PFSK-1 (cell line): ENCODE measurements around the gene NTMT1.

Experiments used
- FOXP2 ChIP-seq: optimal IDR thresholded peaks from 2 replicates; pipeline ENCODE3; 2011; ENCODE audit warnings: borderline replicate concordance, control low read depth, inconsistent platforms; ENCODE audit not compliant: insufficient read depth; ENCODE audit errors: extremely low read length, extremely low read depth
- POLR2AphosphoS5 ChIP-seq: IDR thresholded peaks from 2 replicates; pipeline ENCODE4 v1.6.1; 2012; ENCODE audit warnings: low read depth, mild to moderate bottlenecking, control low read depth, low read length, moderate library complexity
- SIN3A ChIP-seq: IDR thresholded peaks from 2 replicates; pipeline ENCODE4 v1.6.1; 2012; ENCODE audit warnings: mild to moderate bottlenecking, low read length, moderate library complexity, borderline replicate concordance; ENCODE audit not compliant: insufficient read depth
- TAF1 ChIP-seq: IDR thresholded peaks from 2 replicates; pipeline ENCODE4 v1.6.1; 2012; ENCODE audit warnings: low read length, control low read depth, borderline replicate concordance; ENCODE audit not compliant: insufficient read depth
- TF ChIP-seq, protein P1 (sequence below), 2 experiments: IDR thresholded peaks; 2 replicates each; pipeline versions ENCODE4 v1.6.1 to v1.8.0; 2011 to 2012; ENCODE audit warnings: low read depth in 2 of 2, low read length in 2 of 2, control low read depth in 1 of 2, inconsistent platforms in 1 of 2, mild to moderate bottlenecking in 1 of 2, moderate library complexity in 1 of 2; ENCODE audit not compliant: insufficient read depth in 1 of 2

Gene NTMT1

DNA sequence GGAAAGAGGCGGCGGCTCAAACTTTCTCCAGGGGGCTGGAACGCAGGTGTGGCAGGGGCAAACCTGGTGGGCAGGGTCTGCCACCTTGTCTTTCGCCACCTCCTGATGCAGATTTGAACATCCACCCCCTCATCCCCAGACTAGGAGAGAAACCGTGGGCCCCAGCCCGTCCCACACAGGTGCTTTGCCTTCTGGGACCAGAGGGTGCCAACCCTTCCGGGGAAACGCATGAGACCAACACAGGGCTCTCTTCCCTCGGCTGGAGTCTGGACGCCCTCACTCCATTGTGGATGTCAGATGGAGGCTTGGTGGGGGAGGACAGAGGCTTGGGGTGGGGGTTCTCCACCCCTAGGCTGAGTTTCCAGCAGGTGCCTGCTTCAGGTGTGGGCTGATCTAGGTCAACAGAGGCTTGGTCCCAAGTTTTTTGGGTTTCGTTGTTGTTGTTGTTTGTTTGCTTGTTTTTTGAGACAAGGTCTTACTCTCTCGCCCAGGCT is 14.6 kb upstream of the NTMT1 start:
- TF ChIP-seq TAF1 (no peak), FOXP2 (no peak)

GRCh38 chr9:129612123-129612522 is 13.8 kb upstream of the NTMT1 start:
- TF ChIP-seq FOXP2 (no peak), SIN3A (no peak), POLR2AphosphoS5 (no peak), TAF1 (no peak)
- TF ChIP-seq, protein P1, sequence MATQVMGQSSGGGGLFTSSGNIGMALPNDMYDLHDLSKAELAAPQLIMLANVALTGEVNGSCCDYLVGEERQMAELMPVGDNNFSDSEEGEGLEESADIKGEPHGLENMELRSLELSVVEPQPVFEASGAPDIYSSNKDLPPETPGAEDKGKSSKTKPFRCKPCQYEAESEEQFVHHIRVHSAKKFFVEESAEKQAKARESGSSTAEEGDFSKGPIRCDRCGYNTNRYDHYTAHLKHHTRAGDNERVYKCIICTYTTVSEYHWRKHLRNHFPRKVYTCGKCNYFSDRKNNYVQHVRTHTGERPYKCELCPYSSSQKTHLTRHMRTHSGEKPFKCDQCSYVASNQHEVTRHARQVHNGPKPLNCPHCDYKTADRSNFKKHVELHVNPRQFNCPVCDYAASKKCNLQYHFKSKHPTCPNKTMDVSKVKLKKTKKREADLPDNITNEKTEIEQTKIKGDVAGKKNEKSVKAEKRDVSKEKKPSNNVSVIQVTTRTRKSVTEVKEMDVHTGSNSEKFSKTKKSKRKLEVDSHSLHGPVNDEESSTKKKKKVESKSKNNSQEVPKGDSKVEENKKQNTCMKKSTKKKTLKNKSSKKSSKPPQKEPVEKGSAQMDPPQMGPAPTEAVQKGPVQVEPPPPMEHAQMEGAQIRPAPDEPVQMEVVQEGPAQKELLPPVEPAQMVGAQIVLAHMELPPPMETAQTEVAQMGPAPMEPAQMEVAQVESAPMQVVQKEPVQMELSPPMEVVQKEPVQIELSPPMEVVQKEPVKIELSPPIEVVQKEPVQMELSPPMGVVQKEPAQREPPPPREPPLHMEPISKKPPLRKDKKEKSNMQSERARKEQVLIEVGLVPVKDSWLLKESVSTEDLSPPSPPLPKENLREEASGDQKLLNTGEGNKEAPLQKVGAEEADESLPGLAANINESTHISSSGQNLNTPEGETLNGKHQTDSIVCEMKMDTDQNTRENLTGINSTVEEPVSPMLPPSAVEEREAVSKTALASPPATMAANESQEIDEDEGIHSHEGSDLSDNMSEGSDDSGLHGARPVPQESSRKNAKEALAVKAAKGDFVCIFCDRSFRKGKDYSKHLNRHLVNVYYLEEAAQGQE (IDR thresholded peaks at IDR 0.05; ENCODE audit: insufficient read depth in 1 of 2, low read depth in 2 of 2, low read length in 2 of 2), result no peak

- TF ChIP-seq, protein P1 (IDR thresholded peaks at IDR 0.05; ENCODE audit: insufficient read depth in 1 of 2, low read depth in 2 of 2, low read length in 2 of 2), result no peak
- TF ChIP-seq POLR2AphosphoS5 (no peak), FOXP2 (no peak), TAF1 (no peak), SIN3A (no peak)
These were observed 13.0 kb upstream of the NTMT1 start for GRCh38 chr9:129612815-129613519.

DNA sequence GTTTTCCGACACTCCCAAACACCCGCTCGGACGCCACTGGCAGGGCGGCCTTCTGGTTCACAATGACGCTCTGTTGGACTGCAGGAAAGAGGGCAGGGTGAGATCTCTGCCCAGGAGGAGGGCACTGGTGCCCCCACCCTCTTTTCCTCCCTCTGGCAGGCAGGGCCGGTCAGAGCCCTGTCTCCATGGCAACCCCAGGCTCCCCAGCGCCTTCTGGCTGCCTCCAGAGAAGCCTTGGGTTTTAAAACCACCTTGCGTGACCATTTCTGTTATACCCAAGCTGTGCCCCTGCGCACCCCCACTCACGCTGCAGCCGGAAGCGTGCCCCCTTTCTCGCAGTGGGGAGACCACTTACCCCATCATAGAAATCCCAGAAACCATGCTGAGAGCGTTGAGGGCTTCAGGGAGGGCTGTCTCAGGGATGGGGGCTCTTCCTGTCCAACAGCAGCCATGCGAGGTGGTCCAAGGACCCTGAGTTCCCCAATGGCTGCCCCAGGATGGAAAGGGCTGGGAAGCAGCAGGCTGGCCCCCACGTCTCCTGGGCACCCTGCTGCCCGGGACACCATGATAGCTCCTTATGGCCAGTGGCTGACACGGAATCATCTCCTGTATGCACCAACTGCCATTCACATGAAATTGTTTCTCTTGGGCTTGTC is 12.3 kb upstream of the NTMT1 start:
- TF ChIP-seq FOXP2, result no peak
- TF ChIP-seq, protein P1 (IDR thresholded peaks at IDR 0.05; ENCODE audit: insufficient read depth in 1 of 2, low read depth in 2 of 2, low read length in 2 of 2), result no peak

GRCh38 chr9:129614932-129615331 is 11.0 kb upstream of the NTMT1 start:
- TF ChIP-seq POLR2AphosphoS5, result no peak
- no peak for TF ChIP-seq TAF1
- no peak for TF ChIP-seq FOXP2
- no peak for TF ChIP-seq SIN3A
- TF ChIP-seq, protein P1 (IDR thresholded peaks at IDR 0.05; ENCODE audit: insufficient read depth in 1 of 2, low read depth in 2 of 2, low read length in 2 of 2), result no peak
